ENCODE data around the gene GGPS1.
"Not testable (repeated sequence)": the region's sequence is repeated elsewhere in the genome, so short reads cannot be mapped to it uniquely, and the experiment has no call there.

The GGPS1 gene

DNA sequence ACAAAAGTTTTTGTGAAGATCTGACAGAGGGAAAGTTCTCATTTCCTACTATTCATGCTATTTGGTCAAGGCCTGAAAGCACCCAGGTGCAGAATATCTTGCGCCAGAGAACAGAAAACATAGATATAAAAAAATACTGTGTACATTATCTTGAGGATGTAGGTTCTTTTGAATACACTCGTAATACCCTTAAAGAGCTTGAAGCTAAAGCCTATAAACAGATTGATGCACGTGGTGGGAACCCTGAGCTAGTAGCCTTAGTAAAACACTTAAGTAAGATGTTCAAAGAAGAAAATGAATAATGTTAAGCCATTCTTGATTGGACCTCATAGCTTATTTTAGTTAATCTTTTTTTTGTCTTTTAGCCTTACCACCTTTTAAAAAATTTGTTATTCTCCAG lies 14.1 kb downstream of the GGPS1 start:
- DNase-seq, result no peak

DNA sequence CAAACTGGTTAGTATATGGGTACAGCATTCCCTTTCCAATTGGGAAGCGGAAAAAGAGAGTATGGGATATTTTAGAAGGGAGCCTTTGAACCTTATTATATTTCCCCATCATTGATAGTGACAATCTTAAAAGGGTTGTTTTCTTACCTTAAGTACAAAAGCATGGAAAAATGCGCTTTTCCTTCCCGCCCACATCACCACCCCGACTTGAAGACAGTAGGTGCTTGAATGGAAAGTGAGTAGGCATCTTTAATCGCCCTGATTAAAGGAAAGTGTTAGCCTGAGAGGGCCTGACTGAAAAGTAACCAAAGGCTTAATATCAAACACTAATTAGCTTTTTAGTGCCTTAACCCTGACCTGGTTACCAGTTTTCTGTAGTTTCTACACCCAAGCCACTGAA lies 15.4 kb downstream of the GGPS1 start:
- no peak for DNase-seq

DNA sequence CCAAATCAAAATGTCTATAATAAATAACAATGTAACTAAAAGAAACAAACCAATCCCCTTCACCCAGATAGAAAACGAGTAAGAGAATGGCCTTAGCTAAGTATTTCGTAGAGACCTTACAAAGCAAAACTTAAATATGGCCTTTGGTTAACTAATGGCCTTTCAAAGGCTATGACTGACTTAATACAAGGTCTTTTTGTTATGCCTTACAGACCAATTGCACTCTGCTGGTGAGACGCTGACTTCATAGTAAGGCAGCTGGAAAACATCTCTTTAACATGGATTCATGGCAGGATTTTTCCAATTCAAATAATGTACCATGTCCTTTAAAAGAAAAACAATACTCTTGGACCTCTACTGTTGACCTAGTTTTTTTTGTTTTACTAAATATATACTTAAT lies 23.1 kb downstream of the GGPS1 start:
- no peak for DNase-seq

DNA sequence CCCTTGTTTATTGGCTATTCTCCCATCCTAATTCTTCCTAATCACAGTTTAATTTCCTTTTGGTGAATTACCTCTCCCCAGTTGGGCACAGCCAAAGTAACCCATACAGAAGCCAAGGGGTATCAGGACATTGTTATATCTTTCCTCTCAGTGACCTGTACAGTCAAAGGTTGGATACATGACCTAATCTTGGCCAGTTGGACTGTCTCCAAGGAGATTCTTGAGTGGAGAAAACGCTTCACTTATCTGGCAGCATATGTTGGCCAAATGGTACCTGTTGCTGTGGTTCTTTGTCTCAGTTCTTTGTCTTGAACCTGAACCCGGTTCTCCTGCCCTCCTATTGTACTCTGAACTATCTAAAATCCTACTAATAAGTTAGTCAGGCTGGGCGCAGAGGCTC lies 23.5 kb downstream of the GGPS1 start:
- DNase-seq, result no peak

DNA sequence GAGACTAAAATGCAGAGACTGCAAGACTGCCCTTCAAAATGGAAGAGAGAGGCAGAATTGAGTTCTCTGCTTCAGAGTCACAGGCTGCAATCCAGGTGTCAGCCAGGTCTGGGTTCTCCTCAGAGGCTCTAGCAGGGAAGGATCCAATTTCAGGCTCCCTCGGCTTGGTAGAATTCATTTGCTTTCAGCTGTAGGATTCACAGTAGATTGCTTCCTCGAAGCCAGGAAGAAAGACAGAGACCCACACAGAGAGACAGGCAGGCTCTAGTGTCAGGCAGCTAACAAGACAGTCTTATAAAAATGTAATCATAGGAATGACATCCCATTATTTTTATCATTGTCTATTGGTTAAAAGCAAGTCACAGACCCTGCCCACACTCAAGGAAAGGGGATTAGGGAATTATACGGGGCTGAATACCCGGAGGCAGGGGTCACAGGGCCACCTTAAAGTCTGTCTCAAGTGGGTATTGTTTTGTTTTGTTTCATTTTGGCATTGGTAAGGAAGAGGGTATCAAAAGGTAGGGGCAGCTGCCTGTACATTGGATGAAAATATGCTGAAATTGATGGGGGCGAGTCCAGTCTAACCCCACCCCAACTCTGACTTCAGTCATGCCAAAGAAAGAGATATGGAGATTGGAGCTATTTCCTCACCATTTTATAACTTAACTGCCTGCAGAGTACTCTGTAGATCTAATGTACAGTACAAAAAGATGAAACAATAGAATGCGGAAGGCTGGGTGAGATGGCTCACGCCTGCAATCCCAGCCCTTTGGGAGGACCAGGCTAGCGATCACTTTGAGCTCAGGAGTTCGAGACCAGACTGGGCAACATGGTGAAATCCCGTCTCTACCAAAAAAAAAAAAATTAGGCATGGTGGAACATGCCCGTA lies 29.4 kb downstream of the GGPS1 start:
- DNase-seq, result peak; percentile 70

DNA sequence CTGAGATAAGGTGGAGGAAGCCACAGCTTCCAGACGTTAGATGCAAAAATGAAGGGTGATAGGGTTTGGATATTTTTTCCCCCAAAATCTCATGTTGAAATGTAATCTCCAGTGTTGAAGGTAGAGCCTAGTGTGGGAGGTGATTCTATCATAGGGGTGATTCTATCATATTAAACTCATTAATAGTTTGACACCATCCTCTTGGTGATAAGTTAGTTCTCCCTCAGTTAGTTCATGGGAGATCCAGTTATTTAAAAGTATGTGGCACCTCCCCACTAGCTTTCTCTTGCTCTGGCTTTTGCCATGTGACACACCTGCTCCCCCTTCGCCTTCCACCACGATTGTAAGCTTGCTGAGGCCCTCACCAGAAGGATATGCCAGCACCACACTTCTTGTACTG lies 30.5 kb downstream of the GGPS1 start:
- DNase-seq, result no peak

DNA sequence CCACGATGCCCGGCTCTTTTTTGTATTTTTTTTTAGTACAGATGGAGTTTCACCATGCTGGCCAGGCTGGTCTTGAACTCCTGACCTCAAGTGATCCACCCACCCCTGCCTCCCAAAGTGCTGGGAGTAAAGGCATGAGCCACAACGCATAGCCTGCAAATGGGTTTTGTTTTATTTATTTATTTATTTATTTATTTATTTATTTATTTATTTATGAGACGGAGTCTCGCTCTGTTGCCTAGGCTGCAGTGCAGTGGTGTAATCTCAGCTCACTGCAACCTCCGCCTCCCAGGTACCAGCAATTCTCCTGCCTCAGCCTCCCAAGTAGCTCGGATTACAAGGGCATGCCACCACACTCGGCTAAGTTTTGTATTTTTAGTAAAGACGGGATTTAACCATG lies 35.8 kb downstream of the GGPS1 start:
- DNase-seq, result not testable (repeated sequence)

DNA sequence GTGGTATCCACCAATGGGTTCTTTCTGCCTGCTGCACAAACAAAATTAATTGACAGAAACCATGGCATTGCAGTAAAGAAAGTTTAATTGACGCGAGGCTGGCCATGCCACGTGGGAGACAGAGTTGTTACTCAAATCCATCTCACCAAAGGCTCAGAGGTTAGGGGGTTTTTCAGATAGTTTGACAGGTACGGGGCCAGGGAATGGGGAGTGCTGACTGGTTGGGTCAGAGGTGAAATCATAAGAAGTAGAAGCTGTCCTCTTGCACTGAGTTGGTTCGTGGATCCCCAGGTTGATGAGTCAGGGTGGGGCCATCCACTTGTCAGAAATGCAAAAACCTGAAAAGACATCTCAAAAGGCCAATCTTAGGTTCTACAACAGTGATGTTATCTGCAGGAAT lies 37.9 kb downstream of the GGPS1 start:
- no peak for DNase-seq

DNA sequence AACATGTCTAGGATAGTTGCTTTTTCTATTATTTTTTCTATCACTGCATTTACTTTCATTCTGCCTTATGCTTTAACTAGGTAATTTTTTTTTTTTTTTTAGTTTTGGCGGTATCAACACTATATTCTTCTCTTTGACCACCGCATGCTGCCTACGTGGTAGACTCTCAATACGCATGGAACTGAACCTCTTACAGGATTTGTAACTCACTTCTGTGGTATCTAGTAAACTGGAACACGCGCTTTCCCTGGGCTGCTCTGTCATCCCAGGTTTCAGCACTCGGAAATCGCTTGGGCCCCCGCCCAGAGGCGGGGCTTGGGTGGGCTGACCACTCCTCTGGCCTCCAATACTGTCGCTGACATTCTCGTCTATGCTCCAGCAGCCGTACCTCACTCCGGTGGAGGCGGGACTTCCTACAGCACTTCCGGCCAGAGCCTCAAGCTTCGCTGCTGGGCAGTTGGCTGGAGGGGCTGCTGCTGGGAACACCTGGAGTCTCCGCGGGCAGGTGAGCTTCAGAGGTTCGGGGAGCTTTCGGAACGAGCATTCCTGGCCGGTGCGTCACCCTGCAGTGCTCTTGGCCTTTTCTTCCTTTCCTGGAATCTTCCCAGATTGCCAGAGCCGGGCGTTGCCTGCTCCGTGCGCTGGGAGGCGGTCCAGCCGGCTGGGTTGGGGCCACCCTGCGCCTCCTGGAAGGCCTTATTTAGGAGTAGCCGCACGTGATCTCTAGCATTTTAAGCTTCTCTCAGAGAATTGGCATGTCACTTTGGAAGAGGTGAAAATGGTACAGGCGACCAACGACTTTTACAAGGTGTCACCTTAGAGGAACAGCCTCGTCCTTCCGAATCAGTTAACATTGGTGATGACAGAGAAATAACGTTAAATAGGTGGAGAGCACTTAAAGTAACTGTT lies 38.9 kb downstream of the GGPS1 start, which contains the start of gene TBCE:
TBCE (plus strand) TSS at position 428 of the 909 bp plus-strand sequence. CDS start 12,623 bp downstream, outside the sequence.
- peak; percentile 96 for DNase-seq

DNA sequence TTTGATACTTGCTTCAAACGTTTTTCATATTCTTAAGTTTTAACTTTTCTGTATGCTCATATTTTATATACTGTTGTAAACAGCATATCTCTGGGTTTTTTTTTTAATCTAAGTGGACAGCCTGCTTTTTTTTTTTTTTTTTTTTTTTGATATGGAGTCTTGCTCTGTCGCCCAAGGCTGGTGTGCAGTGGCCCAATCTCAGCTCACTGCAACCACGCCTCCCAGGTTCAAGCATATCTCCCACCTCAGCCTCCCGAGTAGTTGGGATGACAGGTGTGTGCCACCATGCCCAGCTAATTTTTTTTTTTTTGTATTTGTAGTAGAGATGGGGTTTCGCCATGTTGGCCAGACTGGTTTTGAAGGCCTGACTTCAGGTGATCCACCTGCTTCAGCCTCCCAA lies 40.1 kb downstream of the GGPS1 start:
- no peak for DNase-seq

DNA sequence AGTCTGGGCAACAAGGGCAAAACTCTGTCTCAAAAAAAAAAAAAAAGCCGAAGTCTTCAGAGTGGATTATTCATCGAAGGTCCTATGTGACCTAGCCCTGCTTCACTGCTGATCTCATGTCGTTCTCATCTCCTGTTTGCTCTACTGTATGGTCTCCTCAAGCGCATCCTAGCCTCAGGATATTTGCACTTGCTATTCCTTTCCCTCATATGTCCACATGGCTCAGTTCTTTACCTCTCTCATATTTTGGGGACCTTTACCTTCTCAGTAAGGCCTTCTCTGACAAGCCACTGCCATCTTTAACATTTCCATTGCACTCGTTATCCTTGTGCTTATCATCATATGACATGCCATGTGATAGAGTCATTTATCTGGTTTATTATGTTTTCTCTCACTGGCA lies 41.4 kb downstream of the GGPS1 start:
- DNase-seq, result no peak

DNA sequence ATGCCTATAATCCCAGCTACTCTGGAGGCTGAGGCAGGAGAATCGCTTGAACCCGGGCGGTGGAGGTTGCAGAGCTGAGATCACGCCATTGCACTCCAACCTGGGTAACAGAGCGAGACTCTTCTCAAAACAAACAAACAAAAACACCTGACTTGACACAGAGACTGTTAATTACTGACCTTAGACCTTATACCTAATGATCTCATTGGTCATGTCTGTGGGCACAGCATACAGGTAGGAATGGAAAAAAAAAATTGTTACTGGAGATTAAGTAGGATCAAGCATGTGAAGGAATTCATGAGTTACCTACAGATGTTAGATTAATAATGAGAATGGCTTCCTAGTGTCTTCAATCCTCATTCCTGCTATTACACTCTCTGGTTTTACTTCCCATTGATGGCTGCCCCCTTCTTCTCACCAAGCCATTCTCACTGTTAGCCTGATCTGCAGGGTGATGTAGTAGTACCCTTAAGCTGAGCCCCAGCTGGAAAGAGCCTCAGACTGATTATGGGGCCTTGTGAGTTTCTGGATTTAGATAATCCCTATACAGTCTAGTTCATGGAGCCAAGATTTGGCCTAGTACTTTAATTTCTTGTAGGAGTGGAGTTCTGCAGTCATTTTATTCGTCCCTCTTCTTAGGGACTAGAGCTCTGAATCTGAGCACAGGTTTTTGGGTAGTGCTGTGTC lies 47.7 kb downstream of the GGPS1 start:
- DNase-seq, result no peak

DNA sequence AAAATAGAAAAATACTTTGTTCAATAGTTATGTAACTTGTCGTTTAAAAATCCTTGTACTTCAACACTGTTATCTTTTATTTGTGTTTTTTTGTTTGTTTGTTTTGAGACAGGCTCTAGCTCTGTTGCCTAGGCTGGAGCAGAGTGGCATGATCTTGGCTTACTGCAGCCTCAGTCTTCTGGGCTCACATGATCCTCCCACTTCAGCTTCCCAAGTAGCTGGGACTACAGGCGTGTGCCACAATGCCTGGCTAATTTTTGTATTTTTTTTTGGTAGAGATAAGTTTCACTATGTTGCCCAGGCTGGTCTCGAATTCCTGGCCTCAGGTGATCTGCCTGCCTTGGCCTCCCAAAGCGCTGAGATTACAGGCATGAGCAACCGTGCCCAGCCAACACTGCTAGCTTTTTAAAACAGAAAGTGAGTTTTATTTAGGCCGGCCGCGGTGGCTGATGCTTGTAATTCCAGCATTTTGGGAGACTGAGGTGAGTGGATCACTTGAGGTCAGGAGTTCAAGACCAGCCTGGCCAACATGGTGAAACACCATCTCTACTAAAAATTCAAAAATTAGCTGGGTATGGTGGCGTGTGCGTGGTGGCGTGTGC lies 49.9 kb downstream of the GGPS1 start:
- DNase-seq, result not testable (repeated sequence)

DNA sequence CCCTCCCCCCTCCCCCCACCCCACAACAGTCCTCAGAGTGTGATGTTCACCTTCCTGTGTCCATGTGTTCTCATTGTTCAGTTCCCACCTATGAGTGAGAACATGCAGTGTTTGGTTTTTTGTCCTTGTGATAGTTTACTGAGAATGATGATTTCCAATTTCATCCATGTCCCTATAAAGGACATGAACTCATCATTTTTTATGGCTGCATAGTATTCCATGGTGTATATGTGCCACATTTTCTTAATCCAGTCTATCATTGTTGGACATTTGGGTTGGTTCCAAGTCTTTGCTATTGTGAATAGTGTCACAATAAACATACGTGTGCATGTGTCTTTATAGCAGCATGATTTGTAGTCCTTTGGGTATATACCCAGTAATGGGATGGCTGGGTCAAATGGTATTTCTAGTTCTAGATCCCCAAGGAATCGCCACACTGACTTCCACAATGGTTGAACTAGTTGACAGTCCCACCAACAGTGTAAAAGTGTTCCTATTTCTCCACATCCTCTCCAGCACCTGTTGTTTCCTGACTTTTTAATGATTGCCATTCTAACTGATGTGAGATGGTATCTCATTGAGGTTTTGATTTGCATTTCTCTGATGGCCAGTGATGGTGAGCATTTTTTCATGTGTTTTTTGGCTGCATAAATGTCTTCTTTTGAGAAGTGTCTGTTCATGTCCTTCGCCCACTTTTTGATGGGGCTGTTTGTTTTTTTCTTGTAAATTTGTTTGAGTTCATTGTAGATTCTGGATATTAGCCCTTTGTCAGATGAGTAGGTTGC lies 53.8 kb downstream of the GGPS1 start:
- not testable (repeated sequence) for DNase-seq

DNA sequence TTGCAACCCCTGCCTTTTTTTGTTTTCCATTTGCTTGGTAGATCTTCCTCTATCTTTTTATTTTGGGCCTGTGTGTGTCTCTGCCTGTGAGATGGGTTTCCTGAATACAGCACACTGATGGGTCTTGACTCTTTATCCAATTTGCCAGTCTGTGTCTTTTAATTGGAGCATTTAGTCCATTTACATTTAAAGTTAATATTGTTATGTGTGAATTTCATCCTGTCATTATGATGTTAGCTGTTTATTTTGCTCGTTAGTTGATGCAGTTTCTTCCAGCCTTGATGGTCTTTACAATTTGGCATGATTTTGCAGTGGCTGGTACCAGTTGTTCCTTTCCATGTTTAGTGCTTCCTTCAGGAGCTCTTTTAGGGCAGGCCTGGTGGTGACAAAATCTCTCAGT lies 57.3 kb downstream of the GGPS1 start:
- DNase-seq, result not testable (repeated sequence)

DNA sequence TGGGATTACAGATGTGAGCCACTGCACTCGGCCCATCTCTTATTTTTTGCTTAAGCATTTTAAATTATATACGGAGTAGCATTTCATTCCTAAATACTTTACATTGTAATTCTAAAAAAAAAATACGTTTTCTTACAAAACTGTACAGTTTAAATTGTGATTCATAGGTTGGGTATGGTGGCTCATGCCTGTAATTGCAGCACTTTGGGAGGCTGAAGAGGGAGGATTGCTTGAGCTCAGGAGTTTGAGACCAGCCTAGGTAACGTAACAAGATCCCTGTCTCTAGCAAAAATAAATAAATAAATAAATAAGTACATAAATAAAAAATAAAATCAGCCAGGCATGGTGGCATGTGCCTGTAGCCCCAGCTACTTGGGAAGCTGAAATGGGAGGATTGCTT lies 63.5 kb downstream of the GGPS1 start:
- DNase-seq, result no peak

Measured in NCI-H2171 treated with DMSO at 0.1 percent for 48 hours (cell line).